Measurements from ENCODE around the gene ATP7A. TPM values are rescaled to one million over a fixed set of nuclear protein-coding genes. Genes with fewer than 3 reads are reported as not detected.

The ATP7A gene
- total RNA-seq, 1 donor from 2014 or later, result 2.4 TPM

DNA sequence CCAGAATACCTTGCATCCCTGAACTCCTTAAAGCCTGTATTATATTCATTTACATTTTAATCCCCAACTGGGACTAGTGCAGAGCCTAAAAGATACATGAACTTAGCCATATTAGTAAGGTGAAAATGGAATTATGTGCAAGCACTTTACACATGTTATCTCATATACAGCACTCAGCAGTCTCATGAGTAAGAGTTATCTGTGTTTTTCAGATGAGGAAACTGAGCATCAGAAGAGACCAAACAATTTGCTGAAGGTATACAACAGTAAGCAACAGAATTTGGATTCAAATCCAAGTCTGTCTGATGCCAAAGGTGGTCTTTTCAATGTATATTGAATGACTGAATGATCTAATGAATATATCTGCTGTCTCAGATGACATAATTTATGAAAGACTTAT lies 12.3 kb downstream of the ATP7A start:
- Histone ChIP-seq H3K36me3 (ENCODE audit: control insufficient read depth, insufficient read depth, low read length) (no peaks in the 10 kb centered on the region), H3K4me3 (ENCODE audit: low read depth, low read length) (no peak overlapping the region), H3K27me3 (ENCODE audit: control insufficient read depth, insufficient read depth, low read length) (no peaks in the 10 kb centered on the region)
- TF ChIP-seq, protein P1, sequence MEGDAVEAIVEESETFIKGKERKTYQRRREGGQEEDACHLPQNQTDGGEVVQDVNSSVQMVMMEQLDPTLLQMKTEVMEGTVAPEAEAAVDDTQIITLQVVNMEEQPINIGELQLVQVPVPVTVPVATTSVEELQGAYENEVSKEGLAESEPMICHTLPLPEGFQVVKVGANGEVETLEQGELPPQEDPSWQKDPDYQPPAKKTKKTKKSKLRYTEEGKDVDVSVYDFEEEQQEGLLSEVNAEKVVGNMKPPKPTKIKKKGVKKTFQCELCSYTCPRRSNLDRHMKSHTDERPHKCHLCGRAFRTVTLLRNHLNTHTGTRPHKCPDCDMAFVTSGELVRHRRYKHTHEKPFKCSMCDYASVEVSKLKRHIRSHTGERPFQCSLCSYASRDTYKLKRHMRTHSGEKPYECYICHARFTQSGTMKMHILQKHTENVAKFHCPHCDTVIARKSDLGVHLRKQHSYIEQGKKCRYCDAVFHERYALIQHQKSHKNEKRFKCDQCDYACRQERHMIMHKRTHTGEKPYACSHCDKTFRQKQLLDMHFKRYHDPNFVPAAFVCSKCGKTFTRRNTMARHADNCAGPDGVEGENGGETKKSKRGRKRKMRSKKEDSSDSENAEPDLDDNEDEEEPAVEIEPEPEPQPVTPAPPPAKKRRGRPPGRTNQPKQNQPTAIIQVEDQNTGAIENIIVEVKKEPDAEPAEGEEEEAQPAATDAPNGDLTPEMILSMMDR (IDR thresholded peaks at IDR 0.05; ENCODE audit: insufficient read depth, low read length, severe bottlenecking), result no peak
- FAIRE-seq (no peak), DNase-seq (ENCODE audit: low read depth) (no peak)

DNA sequence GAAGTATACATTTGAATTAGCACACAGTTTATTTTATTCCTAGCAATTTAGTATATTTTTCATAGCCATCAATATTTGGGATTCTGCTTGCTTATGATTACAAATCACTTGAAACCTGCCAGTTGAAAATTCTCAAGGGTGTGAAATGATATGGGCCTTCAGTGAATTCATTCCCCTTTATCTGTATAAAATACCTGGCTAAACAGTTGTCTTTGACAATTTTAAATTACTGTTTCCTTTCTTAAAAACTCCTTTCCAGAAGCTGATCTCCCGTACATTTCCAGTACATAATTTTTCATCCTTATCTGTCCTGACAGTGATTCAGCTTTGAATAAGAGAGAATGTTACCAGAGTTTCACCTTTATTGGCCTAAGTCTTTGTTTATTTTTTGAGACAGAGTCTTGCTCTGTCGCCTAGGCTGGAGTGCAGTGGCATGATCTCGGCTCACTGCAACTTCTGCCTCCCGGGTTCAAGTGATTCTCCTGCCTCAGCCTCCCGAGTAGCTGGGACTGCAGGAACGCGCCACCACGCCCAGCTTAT lies 13.9 kb downstream of the ATP7A start:
- Histone ChIP-seq H3K4me3 (ENCODE audit: low read depth, low read length) (no peak overlapping the region), H3K36me3 (ENCODE audit: control insufficient read depth, insufficient read depth, low read length) (no peaks in the 10 kb centered on the region), H3K27me3 (ENCODE audit: control insufficient read depth, insufficient read depth, low read length) (no peaks in the 10 kb centered on the region)
- TF ChIP-seq, protein P1 (IDR thresholded peaks at IDR 0.05; ENCODE audit: insufficient read depth, low read length, severe bottlenecking), result no peak
- no peak for DNase-seq (ENCODE audit: low read depth)
- FAIRE-seq, result no peak

DNA sequence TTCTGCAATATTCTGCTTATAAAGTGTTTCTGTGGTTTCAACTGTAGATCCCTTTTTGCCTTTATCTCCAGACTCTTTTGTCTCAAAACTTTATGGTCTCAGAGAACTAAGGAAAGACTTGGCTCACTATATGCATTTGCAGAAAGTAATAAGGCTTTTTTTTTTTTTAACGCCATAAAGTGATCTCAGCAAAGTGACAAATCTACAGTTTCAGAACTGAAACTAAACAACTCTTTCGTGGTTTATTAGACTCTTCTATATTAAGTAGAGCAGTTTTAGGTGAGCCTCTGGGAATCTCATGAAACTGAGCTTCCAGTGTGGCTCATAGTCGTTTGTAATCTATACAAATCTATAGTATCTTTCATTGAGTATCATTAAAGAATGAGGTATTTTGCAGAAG lies 15.3 kb downstream of the ATP7A start:
- no peaks in the 10 kb centered on the region for H3K27me3 ChIP-seq (ENCODE audit: control insufficient read depth, insufficient read depth, low read length)
- H3K36me3 ChIP-seq (ENCODE audit: control insufficient read depth, insufficient read depth, low read length), result no peaks in the 10 kb centered on the region
- FAIRE-seq, result no peak
- H3K4me3 ChIP-seq (ENCODE audit: low read depth, low read length), result no peak overlapping the region
- no peak for DNase-seq (ENCODE audit: low read depth)
- TF ChIP-seq, protein P1 (IDR thresholded peaks at IDR 0.05; ENCODE audit: insufficient read depth, low read length, severe bottlenecking), result no peak

DNA sequence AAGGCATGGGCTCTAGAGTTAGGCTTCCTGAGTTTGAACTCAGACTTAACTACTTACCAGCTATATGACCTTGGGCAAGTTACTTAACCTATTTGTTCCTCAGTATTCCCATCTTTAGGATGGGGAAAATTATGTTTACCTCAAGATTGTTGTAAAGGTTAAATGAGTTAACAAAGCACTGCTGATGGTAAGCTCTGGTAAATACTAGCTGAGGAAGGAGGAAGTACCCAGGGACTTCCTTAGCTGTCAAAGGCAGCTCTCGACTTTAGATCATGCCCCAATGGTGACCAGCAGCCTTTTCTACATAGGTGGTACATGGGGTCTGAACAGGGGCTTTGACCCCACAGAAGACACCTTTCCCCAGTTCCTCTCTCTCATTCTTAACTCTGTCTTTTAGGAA lies 20.1 kb downstream of the ATP7A start:
- H3K27me3 ChIP-seq (ENCODE audit: control insufficient read depth, insufficient read depth, low read length), result no peaks in the 10 kb centered on the region
- no peak overlapping the region for H3K4me3 ChIP-seq (ENCODE audit: low read depth, low read length)
- no peaks in the 10 kb centered on the region for H3K36me3 ChIP-seq (ENCODE audit: control insufficient read depth, insufficient read depth, low read length)
- TF ChIP-seq, protein P1 (IDR thresholded peaks at IDR 0.05; ENCODE audit: insufficient read depth, low read length, severe bottlenecking), result no peak
- DNase-seq (ENCODE audit: low read depth), result no peak
- no peak for FAIRE-seq

DNA sequence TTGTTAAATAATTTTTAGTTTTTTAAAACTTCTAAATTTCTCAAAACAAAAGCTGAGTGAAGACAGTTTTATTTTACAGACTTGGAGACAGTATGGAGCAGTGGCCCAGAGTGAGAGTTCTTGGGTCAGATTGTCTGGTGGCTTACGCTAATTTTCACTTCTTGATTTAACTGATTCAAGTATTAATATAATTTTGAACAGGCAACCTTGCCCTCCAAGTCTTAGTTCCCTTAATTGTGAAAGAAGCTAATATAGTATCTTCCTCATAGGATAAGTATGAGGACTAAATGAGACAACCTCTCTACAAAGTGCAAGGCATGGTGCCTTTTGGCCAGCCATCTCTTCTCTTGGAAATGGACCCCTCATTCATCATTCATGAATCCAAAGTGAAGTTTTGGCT lies 25.4 kb downstream of the ATP7A start:
- Histone ChIP-seq H3K4me3 (ENCODE audit: low read depth, low read length) (no peak overlapping the region), H3K27me3 (ENCODE audit: control insufficient read depth, insufficient read depth, low read length) (no peaks in the 10 kb centered on the region), H3K36me3 (ENCODE audit: control insufficient read depth, insufficient read depth, low read length) (no peaks in the 10 kb centered on the region)
- TF ChIP-seq, protein P1 (IDR thresholded peaks at IDR 0.05; ENCODE audit: insufficient read depth, low read length, severe bottlenecking), result no peak
- FAIRE-seq (no peak), DNase-seq (ENCODE audit: low read depth) (no peak)

DNA sequence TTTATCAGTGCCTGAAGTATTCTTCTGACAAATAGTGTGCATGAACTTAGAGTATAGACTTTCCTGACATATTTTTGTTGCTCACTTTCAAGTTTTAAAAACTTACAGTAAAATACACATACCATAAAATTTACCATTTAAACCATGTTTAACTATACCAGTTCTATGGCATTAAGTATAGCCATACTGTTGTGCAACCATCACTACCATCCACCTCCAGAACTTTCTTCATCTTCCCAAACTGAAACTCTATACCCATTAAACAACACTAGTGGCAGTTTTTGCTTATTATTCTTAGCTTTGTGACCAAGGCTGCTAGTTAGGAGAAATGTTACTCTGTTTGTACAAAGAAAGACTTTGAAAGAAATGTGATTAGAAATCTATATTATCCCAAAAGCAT lies 25.8 kb downstream of the ATP7A start:
- DNase-seq (ENCODE audit: low read depth) (no peak), FAIRE-seq (no peak)
- no peaks in the 10 kb centered on the region for H3K27me3 ChIP-seq (ENCODE audit: control insufficient read depth, insufficient read depth, low read length)
- H3K36me3 ChIP-seq (ENCODE audit: control insufficient read depth, insufficient read depth, low read length), result no peaks in the 10 kb centered on the region
- H3K4me3 ChIP-seq (ENCODE audit: low read depth, low read length), result no peak overlapping the region
- TF ChIP-seq, protein P1 (IDR thresholded peaks at IDR 0.05; ENCODE audit: insufficient read depth, low read length, severe bottlenecking), result no peak
